ENCODE data around the gene CAPN12.

The CAPN12 gene

DNA sequence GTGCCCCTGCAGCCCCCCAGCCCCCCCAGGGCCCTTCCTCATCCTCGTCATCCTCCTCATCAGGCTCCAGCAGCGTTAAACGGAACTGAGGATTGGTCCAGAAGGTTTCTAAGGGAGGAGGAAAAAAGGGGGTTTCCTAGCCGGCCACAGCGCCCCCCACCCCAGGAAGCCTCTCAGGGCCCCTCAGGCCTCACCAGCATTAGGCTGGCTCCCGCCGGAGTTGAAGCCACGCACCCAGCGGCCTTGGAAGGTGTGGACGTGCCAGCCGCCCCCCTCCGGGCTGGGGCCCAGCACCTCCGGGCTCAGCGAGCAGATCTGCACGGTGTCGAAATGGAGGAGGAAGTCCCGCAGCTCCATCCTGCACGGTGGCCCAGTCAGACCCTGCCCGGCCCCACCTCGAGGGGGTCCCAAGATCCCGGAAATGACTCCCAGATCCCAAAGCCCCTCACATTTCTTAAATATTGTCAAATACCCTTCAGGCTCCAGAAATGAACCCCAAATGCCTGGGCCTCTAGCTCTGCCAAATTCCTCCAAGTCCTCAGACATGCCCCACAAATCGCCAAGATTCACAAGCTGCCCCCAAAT, 6.9 kb downstream of the CAPN12 start:
- DNase-seq (ENCODE audit: low spot score), result peak; percentile 60

DNA sequence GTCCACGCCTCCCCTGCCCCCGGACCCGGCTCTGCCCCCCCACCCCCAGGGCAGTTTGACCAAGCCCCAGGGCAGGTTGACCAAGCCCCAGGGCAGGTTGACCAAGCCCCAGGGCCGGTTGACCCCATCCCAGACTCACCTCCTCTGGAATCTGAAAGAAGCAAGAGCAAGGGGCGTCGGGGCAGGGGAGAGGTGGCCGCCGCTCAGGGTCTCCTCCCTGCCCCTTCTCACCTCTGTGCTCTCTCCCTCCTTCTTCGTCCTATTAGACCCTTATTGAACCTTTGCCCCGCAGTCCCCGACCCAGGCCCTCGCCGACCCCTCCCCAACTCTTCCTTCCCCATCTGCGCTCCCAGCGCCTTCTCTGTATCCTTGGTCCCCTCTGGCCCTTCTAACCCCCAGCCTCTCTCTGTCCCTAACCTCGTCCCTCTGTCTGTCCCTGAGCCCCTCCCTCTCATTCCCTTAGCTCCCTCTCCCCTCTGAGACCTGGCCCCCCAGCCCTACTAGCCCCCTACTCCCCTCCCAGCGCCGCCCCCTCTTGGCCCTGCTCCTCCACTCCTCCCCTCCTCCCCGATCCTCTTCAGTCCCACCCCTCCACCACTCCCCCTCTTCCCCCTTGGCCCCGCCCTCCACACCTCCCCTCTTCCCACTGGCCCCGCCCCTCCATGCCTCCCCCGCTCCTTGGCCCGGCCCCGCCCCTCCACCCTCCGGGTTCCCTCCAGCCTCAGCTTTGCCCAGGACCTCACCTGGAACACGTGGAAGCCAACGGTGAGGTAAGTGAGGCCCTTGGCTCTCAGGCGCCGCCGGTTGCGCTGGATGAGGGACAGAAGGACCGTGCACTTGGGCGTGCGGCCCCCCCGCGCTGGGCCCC, 7.6 kb downstream of the CAPN12 start:
- peak; percentile 68 for DNase-seq (ENCODE audit: low spot score)

DNA sequence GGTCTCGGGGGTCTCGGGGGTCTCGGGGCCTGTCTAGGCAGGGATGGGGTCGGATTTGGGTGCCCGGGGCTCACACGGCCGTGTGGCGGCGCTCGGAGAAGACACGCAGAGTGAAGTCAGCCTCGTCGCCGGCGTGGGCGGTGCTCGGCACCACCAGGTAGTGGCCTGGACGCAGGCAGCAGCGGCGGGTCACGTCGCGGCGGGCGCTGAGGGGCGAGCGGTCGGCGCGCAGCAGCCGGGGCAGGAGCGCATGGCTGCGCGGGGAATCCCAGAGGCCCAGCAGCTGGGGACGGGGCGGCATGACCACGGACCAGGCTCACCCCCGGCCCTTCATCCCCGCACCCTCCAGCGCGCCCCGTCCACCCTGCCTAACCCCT, 8.2 kb downstream of the CAPN12 start:
- DNase-seq (ENCODE audit: low spot score), result peak; percentile 56

DNA sequence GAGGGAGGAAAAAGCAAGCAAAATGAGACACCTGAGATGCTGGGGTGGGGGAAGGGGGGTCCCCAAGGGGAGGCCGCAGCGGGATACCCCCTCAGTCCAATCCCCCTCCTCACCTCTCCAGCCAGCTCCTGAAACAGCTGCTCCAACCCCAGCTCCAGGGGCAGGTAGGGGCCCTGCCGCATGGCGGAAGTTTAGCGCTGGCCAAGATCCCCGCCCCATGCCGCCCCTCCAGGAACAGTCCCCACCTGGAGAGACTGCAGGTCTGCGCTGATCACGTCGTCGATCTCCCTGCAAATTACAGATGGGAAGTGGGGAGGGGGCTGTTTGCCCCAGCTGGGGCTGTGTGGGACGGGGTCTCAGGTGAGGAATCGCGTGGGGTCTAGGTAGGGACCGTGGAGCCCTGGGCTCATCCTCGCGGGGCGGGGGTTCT, 9.0 kb downstream of the CAPN12 start:
- no peak for DNase-seq (ENCODE audit: low spot score)

DNA sequence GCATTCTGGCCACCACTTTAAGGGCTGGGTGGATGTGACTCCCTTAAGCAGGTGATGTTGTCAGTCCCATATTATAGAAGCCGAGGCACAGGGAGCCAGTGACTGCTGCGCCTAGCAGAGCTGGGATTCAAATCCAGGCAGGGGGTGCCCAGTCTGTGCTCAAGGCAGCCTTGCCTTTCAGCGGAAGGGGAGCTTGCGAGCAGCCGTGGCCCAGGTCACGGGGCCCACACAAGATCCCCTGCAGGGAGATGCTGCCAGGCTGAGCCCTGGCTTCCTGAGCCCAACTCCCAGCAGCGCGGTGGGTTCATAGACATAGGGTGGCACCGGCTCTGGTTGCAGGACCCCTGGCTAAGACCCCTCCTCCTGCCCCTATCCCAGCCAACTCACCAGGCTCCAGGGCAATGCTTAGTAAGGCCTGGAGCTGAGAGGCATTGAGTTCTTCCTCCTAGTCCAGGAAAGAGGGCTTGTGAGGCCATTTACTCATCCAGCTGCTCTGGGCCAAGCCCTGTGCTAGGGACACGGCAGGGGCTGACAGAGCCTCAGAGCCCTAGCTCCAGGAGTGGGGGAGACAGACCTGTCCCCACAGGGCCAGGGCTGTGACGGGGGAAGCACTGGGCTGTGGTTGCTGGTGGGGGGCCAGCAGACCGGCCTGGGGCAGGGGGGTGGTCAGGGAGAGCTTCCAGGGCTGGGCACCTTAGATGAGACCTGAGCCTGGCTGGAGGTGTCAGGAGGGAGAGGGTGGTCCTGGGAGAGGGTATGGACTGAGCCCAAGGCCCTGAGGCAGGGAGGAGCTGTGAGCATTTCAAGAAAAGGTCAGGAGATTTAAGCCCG, 9.6 kb downstream of the CAPN12 start:
- DNase-seq (ENCODE audit: low spot score), result peak; percentile 63

DNA sequence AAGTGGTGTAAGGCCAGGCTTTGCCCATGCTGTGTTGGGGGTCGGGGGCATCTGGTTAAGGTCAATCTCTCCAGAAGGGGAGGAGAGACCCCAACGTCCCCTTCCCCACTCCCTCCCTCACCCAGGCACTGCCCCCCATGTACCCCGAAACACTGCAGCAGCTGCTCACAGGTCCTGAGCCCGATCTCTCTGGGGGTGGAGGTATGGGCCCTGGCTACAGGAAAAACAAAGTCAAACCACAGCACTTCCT, 10.2 kb downstream of the CAPN12 start:
- no peak for DNase-seq (ENCODE audit: low spot score)

DNA sequence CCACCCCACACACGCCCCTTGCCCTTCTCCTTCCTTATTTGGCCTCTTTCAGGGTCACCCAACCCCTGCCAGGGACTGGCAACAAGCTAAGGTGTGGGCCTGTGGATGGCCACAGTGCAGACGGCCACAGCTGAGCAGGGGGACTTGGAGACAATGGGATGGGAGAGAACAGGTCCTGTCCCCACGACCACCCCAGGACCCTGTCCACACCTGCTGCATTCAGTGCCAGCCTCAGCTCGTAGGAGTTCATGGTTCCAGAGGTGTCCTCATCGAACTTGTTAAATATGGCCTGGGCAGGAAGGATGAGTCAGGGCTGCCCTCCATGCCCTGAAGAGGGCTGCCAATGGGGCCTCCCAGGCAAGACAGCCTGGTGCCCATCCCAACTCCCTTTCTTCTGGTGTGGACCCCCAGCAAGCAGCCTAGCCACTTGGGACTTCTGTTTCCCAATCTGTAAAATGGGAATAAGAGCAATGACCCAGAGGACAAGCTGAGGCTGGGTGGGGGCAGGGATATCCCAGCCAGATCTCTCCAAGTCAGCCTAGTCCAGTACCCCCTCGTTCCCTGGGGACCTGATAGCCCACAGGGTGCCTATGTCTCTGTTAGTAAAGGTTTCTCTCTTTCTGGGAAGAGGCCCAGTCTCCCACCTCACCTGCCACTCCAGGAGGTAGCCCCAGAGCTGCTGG, 10.6 kb downstream of the CAPN12 start:
- no peak for DNase-seq (ENCODE audit: low spot score)

DNA sequence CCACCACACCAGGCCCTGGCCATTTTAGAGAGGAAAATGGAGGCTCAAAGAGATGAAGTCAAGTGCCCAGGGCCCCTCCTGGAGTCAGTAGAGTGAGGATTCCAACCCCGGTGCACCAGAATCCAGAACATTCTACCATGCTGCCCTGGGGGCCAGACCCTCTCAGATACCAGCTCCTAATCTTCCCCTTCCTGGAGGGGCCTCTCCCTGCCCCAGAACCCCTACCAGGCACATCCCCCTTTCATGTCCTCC, 11.1 kb downstream of the CAPN12 start:
- DNase-seq (ENCODE audit: low spot score), result no peak

DNA sequence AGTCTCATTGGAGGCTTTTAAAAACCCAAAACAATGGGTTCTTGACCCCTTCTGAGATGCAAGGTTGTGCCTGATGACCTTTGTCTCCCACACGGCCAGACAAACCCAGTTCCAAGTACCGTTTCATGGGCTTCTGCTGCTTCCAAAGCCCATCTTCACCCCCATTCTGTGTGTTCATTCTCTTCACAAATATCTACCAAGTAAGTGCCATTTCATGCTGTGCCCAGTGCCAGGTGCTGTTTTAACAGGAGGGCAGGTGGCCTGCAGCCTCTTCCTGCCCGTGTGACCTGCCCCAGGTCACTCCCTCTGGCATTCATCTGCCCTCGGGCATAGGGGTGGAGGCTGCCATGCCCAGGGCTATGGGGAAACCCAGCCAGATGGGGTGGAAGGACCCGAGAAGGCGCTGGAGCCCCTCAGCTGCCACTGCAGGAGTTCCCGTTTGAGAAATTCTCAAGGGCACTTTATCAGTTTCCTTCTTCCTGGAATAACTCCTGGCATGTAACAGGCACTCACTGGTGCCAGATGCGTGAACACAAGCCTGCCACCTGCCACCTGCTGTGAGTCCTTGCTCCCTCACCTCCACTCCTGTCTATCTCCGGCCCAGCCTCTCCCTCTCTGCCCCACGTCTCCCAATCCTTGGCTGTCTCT, 12.5 kb downstream of the CAPN12 start:
- DNase-seq (ENCODE audit: low spot score), result no peak

DNA sequence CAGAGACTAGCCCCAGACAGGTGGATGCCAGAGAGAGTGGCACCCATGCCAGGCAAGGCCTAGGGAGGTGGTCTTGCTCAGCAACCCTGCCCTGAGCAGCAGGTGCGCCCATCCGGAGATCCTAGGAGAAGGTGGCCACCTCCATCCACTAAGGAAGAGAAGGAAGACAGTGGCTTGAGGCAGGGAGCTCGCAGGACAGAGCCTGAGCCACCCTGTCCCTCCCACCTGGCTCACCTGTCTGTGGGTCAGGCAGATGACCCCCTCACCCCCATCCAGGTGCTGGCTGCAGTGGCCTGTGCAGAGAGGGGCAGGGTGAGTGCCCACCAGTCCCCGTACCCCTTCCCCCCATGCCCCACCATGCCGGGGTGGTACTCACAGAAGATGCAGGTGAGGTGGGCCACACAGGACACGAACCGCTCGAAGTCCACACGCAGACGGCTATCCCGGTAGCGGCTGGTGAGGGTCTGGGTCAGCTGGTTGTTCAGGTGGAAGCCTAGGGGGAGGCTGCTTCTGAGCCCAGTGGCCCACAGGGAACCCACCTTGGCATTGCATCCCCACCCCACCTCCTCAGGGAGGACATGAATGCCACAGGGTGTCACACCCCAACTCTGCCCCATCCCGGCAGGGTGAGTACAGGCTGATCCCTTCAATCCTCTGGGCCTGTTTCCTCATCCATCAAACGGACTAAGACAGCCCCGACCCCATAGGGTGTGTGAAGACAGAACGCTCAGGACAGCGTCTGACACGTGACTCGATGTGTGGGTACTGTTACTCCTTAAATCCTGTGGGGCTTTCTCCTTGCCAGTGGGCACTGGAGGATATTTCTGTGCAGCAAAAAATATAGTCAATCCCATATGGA, 13.3 kb downstream of the CAPN12 start:
- DNase-seq (ENCODE audit: low spot score), result no peak

DNA sequence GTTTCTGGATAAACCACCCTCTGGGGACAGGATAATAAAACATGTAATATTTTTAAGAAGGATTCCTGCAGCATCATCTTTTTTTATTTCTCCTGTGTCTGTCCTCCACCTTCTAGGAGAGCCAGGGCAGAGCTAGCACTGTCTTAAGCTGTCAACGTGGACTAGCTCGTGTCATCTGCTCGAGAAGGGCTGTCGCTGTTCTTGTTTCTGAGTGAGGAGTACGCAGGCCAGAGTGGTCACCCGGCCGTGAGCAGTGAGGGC, 13.9 kb downstream of the CAPN12 start:
- no peak for DNase-seq (ENCODE audit: low spot score)

DNA sequence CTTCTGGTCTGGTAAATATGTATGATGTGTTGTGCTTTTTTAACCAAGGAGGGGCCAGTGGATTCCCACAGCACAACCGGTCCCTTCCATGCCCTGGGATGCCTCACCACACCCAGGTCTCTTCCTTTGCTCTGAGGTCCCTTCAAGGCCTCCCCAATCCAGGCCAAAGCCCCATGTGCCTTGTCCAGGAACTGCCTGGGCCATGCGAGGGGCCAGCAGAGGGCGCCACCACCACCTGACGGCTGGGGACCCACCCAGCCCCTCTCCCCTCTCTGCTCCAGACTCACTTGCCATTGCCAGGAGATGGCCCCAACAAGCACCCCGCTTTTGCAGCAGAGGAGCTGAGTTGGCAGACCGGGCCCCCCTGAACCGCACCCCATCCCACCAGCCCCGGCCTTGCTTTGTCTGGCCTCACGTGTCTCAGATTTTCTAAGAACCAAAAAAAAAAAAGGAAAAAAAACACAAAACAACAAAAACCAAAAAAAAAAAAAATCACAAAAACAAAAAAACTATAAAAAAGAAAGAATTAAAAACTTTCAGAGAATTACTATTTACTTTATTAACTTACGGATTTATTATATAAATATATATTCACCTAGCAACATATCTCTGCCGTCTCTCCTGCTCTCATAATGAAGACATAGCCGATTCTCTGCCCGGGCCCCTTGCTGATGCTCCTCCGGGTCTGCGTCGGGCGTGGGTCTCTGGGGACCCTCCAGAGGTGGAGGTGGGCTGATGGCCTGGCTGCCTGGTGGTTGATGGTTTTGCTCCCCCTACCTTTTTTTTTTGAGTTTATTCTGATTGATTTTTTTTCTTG, 14.4 kb downstream of the CAPN12 start:
- DNase-seq (ENCODE audit: low spot score), result no peak

DNA sequence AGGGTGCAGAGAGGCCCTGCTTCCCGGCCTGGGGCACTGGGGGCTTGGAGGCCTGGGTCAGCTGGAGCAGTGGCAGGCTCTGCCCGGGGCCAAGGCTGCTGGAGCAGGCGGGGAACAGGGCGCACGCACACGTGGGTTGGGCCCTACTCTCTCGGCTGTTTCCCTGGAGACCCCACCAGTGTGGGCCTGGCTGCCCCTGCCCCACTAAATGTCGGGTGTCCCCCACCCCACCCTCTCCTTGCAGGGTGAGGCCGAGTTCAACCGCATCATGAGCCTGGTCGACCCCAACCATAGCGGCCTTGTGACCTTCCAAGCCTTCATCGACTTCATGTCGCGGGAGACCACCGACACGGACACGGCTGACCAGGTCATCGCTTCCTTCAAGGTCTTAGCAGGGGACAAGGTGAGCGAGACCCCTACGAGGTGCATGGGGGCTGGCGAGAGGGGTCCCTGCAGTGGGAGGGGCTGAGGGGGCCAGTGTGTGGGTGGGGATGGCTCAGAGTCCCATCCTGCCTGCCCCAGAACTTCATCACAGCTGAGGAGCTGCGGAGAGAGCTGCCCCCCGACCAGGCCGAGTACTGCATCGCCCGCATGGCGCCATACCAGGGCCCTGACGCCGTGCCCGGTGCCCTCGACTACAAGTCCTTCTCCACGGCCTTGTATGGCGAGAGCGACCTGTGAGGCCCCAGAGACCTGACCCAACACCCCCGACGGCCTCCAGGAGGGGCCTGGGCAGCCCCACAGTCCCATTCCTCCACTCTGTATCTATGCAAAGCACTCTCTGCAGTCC, 15.3 kb downstream of the CAPN12 start:
- no peak for DNase-seq (ENCODE audit: low spot score)

DNA sequence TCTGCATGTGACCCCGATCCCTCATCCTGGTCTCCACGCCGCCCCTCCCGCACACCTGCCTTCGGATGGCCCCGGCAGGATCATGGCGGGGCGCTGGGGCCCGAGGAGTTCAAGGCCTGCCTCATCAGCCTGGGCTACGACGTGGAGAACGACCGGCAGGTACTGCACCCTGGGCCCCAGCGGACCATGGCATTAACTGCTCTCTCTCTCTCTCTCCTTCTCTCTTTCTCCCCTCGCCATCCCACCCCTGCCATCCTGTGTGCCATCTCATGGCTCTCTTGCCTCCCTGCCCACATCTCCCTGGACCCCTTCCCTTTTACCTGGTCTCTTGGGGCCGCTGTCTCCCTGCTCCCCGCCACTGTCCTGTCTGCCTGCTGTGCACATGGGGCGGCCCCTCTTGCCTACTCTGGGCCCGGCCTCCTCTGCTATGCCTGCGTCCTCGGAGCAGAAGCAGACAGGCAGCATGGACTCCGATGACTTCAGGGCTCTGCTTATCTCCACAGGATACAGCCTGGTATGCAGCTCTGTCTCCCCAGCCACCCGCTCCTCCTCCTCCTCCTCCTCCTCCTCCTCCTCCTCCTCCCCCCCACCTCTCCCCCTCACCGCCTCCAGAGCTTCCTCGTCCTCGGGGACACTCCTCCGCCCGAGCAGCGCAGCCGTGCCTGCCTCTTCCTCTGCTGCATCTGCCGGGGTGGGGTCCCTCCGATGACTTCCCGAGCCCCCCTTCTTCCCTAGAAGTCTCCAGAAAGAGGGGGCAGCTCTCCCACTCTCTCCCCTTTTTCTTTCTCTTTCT, 16.2 kb downstream of the CAPN12 start:
- DNase-seq (ENCODE audit: low spot score), result no peak

DNA sequence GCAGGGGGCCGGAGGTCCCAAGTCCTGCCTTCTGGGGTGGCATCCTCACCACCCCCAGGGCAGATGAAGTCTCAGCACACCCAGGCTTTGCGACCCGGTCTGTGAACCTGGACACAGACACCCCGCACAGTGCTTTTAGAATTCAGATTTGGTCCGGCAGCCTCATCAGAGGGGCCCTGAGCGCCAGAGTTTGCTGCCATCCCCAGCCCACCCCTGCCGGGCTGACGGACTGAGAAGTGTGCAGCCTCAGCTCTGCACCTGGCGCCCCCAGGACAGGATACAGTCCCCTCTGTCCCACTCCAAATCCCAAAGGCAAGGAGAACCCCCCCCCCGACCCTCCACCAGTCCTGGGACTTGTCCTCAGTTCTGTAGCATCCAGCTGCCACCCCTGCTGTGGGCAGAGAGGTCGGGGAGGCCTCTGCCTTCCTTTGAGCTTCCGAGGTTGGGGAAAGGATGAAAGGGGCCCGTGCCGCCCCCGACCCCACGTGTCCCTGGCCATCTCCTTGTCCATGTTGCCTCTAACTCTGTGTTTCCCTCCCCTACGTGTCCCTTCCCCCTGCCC, 16.9 kb downstream of the CAPN12 start:
- no peak for DNase-seq (ENCODE audit: low spot score)

DNA sequence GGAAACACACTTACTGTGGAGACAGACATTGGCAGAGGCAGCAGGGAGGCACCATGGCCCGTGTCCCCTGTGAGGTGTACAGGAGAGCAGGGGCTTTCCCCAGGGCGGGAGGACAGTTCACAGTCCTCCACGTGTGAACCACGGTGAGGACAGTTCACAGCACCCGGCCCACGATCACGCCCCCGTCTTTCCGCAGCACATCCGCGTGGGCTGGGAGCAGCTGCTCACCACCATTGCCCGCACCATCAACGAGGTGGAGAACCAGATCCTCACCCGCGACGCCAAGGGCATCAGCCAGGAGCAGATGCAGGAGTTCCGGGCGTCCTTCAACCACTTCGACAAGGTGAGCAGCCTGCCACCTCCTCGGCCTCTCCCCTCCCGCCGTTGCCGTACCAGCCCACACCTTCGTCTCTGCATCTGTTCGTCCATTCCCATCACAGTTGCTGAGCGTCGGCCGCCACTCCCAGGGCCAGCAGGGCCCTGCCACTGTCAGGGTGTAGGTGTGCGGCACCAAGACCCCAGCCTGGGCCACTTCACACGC, 17.4 kb downstream of the CAPN12 start:
- DNase-seq (ENCODE audit: low spot score), result no peak

DNA sequence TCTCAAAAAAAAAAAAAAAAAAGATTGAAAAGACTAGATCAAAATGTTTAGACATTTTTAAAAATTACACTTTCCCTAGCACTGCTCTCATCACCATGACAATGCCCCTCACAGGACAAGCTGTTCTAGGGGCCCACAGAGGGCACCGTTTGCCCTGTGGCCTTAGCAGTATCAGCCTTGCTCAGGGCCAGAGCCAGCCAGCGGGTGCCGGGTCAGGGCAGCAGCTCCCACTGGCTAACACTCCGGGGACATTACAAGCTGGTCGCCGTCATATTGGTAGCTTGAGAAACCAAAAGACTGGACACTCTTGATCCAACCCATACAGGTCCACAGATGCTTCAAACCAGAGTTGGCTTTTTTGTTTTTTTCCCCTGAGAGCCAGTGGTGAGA, 18.0 kb downstream of the CAPN12 start:
- no peak for DNase-seq (ENCODE audit: low spot score)

DNA sequence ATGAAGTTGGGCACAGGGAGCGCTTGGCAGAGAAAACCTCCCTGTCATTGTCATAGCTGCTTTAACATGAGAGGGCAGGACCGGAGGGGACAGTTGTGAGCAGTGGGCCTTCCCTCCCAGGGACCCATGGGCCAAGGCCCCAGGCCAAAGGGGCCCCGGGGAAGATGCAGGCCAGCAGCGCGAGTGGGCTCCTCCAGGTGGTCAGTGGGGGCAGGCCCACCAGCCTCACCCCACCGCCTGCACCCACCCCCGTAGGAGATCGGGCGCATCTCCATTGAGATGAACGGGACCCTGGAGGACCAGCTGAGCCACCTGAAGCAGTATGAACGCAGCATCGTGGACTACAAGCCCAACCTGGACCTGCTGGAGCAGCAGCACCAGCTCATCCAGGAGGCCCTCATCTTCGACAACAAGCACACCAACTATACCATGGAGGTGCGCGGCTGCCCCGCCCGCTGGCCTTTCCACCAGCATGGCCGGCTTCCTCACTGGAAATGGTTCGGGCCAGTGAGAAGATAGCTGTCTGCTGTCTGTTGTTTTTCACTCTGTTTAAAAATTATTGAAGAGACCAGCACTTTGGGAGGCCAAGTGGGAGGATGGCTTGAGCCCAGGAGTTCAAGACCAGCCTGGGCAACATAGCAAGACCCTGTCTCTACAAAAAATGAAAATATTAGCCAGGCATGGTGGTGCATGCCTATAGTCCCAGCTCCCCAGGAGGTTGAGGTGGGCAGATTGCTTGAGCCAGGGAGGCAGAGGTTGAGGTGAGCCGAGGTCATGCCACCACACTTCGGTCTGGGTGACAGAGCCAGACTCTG, 18.6 kb downstream of the CAPN12 start:
- no peak for DNase-seq (ENCODE audit: low spot score)

Measured in left forelimb (tissue), 1 donor.